ENCODE results near the gene CUL3. TPM values are rescaled to one million over a fixed set of nuclear protein-coding genes. Genes with fewer than 3 reads are reported as not detected.

Gene CUL3
- total and polyA plus RNA-seq, 2 of the 13 experiments (the other 11 are each of a cell fraction or from before 2014, with no cell fraction given), result 33.2 to 62.3 TPM

DNA sequence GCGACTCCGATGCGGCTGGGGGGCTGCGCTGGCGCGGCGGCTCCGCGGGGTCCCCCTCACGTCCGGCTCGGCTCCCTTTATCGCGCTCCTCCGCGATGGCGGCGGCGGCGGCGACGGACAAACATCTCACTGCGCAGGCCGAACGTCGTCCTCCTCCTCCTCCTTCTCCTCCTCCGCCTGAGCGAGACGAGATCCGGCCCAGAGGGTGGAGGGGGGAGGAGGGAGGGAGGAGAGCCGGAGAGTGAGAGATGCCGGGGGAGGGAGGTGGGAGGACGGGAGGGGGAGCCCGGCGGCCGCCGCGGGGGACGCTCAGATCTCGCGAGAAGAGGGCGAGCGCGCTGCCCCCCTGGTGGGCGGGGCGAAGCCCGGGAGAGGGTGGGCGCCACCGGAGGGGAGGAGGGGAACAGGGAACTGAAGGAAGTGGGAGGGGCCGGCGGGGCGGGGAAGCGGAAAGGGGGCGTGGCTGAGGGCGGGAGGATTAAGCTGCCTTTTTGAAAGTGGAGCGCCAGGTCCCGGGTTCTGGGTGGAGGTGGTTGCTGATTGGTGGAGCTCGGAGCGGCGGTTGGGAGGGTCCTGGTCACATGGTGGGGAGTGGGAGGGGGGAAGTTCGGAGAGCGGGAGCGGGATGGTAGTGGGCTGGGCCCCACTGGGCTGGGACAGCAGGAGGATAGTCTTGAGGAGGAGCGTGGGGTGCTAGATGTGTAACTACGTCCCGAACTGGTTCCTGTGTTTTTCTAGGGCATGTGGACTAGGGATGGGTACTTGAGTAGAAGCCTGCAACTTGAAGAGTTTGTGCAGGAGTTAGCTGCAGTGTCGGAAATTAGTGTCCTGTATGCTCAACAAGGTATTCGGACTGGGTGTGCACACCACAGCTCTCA is at the start of gene CUL3 (continued):
- TF ChIP-seq, protein P1, sequence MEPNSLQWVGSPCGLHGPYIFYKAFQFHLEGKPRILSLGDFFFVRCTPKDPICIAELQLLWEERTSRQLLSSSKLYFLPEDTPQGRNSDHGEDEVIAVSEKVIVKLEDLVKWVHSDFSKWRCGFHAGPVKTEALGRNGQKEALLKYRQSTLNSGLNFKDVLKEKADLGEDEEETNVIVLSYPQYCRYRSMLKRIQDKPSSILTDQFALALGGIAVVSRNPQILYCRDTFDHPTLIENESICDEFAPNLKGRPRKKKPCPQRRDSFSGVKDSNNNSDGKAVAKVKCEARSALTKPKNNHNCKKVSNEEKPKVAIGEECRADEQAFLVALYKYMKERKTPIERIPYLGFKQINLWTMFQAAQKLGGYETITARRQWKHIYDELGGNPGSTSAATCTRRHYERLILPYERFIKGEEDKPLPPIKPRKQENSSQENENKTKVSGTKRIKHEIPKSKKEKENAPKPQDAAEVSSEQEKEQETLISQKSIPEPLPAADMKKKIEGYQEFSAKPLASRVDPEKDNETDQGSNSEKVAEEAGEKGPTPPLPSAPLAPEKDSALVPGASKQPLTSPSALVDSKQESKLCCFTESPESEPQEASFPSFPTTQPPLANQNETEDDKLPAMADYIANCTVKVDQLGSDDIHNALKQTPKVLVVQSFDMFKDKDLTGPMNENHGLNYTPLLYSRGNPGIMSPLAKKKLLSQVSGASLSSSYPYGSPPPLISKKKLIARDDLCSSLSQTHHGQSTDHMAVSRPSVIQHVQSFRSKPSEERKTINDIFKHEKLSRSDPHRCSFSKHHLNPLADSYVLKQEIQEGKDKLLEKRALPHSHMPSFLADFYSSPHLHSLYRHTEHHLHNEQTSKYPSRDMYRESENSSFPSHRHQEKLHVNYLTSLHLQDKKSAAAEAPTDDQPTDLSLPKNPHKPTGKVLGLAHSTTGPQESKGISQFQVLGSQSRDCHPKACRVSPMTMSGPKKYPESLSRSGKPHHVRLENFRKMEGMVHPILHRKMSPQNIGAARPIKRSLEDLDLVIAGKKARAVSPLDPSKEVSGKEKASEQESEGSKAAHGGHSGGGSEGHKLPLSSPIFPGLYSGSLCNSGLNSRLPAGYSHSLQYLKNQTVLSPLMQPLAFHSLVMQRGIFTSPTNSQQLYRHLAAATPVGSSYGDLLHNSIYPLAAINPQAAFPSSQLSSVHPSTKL (CRISPR knock-in tag; IDR thresholded peaks at IDR 0.05), result peak; percentile 54; the same call in 1 of the 2 replicates
- 0 out of 2 replicates have a peak, but pooled peaks have one; percentile 47 for TF ChIP-seq ZNF644 (CRISPR knock-in tag; IDR thresholded peaks at IDR 0.05; ENCODE audit: low read depth)
- TF ChIP-seq KLF12 (CRISPR knock-in tag; IDR thresholded peaks at IDR 0.05; ENCODE audit: borderline replicate concordance), result 0 out of 2 replicates have a peak, but pooled peaks have one; percentile 73
- peak; percentile 83 for TF ChIP-seq RBFOX2 (IDR thresholded peaks at IDR 0.05; ENCODE audit: low read depth, low read length)
- no peak for TF ChIP-seq CAMTA2 (CRISPR knock-in tag; IDR thresholded peaks at IDR 0.05; ENCODE audit: borderline replicate concordance)
- TF ChIP-seq, protein P2, sequence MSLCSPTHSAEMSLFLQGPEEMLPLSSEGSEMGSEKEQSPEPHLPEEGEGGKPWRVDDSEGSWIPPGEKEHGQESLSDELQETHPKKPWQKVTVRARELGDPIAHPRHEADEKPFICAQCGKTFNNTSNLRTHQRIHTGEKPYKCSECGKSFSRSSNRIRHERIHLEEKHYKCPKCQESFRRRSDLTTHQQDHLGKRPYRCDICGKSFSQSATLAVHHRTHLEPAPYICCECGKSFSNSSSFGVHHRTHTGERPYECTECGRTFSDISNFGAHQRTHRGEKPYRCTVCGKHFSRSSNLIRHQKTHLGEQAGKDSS (CRISPR knock-in tag; IDR thresholded peaks at IDR 0.05; ENCODE audit: borderline replicate concordance, low read depth), result 0 out of 2 replicates have a peak, but pooled peaks have one; percentile 9
- TF ChIP-seq ZNF350 (CRISPR knock-in tag; IDR thresholded peaks at IDR 0.05; ENCODE audit: borderline replicate concordance, low read depth), result peak; percentile 69; the same call in 1 of the 2 replicates
- TF ChIP-seq, protein P3, sequence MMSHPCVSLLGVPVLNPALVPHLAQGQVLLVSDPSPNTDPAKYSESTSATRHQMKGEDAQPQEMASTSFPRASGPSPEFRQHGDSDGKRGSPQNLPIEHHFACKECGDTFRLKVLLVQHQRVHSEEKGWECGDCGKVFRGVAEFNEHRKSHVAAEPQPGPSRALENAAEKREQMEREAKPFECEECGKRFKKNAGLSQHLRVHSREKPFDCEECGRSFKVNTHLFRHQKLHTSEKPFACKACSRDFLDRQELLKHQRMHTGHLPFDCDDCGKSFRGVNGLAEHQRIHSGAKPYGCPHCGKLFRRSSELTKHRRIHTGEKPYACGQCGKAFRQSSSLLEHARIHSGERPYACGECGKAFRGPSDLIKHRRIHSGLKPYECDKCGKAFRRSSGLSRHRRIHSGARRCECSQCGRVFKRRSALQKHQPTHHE (CRISPR knock-in tag; IDR thresholded peaks at IDR 0.05; ENCODE audit: borderline replicate concordance), result peak; percentile 52; the same call in 1 of the 2 replicates
- TF ChIP-seq, protein P4, sequence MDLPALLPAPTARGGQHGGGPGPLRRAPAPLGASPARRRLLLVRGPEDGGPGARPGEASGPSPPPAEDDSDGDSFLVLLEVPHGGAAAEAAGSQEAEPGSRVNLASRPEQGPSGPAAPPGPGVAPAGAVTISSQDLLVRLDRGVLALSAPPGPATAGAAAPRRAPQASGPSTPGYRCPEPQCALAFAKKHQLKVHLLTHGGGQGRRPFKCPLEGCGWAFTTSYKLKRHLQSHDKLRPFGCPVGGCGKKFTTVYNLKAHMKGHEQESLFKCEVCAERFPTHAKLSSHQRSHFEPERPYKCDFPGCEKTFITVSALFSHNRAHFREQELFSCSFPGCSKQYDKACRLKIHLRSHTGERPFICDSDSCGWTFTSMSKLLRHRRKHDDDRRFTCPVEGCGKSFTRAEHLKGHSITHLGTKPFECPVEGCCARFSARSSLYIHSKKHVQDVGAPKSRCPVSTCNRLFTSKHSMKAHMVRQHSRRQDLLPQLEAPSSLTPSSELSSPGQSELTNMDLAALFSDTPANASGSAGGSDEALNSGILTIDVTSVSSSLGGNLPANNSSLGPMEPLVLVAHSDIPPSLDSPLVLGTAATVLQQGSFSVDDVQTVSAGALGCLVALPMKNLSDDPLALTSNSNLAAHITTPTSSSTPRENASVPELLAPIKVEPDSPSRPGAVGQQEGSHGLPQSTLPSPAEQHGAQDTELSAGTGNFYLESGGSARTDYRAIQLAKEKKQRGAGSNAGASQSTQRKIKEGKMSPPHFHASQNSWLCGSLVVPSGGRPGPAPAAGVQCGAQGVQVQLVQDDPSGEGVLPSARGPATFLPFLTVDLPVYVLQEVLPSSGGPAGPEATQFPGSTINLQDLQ (CRISPR knock-in tag; IDR thresholded peaks at IDR 0.05), result no peak
- peak; percentile 33; the same call in 1 of the 2 replicates for TF ChIP-seq ZNF329 (CRISPR knock-in tag; IDR thresholded peaks at IDR 0.05; ENCODE audit: low read depth)
- TF ChIP-seq NFKB2 (CRISPR knock-in tag; IDR thresholded peaks at IDR 0.05; ENCODE audit: borderline replicate concordance), result peak; percentile 85; the same call in 1 of the 2 replicates
- TF ChIP-seq, protein P5, sequence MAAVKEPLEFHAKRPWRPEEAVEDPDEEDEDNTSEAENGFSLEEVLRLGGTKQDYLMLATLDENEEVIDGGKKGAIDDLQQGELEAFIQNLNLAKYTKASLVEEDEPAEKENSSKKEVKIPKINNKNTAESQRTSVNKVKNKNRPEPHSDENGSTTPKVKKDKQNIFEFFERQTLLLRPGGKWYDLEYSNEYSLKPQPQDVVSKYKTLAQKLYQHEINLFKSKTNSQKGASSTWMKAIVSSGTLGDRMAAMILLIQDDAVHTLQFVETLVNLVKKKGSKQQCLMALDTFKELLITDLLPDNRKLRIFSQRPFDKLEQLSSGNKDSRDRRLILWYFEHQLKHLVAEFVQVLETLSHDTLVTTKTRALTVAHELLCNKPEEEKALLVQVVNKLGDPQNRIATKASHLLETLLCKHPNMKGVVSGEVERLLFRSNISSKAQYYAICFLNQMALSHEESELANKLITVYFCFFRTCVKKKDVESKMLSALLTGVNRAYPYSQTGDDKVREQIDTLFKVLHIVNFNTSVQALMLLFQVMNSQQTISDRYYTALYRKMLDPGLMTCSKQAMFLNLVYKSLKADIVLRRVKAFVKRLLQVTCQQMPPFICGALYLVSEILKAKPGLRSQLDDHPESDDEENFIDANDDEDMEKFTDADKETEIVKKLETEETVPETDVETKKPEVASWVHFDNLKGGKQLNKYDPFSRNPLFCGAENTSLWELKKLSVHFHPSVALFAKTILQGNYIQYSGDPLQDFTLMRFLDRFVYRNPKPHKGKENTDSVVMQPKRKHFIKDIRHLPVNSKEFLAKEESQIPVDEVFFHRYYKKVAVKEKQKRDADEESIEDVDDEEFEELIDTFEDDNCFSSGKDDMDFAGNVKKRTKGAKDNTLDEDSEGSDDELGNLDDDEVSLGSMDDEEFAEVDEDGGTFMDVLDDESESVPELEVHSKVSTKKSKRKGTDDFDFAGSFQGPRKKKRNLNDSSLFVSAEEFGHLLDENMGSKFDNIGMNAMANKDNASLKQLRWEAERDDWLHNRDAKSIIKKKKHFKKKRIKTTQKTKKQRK (IDR thresholded peaks at IDR 0.05; ENCODE audit: low read length), result no peak
